ENCODE results near the gene URI1.

URI1 gene

DNA sequence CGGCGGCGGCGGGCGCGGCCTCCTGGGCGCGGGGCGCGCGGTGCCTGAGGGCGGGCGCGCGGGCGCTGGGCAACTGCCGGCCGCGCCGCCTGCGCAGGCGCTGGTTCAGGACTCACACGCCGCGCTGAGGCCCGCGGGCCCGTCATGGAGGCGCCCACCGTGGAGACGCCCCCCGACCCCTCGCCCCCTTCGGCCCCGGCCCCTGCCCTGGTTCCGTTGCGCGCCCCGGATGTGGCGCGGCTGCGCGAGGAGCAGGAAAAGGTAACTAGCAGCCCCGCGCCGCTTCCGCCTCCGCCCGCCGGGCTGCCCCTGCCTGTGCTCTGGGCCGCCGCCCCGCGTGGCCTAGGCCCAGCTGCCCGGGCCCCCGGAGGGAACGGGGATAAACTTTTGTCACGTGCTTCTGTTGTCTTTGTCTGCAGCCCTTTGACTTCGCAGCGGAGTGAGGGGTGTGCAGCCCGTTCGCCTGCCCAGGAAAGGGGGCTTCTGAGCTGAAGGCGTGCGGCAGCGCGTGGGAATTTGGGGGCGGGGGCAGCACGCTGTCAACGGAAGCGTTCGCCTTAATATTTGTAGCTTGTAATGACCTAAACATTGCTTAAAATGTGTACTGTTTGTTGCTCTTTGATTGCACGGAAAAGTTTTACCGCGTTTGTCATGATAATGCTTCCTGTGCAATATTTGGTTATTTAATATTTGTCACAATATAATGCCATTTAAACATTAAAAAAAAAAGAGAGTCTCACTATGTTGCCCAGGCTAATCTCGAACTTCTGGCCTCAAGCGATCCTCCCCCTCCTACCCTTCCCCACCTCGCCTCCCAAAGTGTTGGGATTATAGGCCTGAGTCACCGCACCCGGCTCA is 594 bp downstream of the URI1 start (continued):
- TF ChIP-seq, protein P1, sequence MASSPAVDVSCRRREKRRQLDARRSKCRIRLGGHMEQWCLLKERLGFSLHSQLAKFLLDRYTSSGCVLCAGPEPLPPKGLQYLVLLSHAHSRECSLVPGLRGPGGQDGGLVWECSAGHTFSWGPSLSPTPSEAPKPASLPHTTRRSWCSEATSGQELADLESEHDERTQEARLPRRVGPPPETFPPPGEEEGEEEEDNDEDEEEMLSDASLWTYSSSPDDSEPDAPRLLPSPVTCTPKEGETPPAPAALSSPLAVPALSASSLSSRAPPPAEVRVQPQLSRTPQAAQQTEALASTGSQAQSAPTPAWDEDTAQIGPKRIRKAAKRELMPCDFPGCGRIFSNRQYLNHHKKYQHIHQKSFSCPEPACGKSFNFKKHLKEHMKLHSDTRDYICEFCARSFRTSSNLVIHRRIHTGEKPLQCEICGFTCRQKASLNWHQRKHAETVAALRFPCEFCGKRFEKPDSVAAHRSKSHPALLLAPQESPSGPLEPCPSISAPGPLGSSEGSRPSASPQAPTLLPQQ (tag by site-specific recombination; IDR thresholded peaks at IDR 0.05), result peak; percentile 72
- no peak for TF ChIP-seq ZNF514 (tag by site-specific recombination; IDR thresholded peaks at IDR 0.05)
- no peak for TF ChIP-seq ZNF677 (tag by site-specific recombination; IDR thresholded peaks at IDR 0.05)
- TF ChIP-seq ZNF768 (tag by site-specific recombination; IDR thresholded peaks at IDR 0.05), result no peak
- 0 out of 2 replicates have a peak, but pooled peaks have one; percentile 42 for TF ChIP-seq ZNF19 (tag by site-specific recombination; IDR thresholded peaks at IDR 0.05; ENCODE audit: low read depth)
- peak; percentile 82 for TF ChIP-seq ZIC2 (tag by site-specific recombination; IDR thresholded peaks at IDR 0.05)
- no peak for TF ChIP-seq ZNF140 (tag by site-specific recombination; IDR thresholded peaks at IDR 0.05)
- peak; percentile 87 for TF ChIP-seq ZNF501 (tag by site-specific recombination; IDR thresholded peaks at IDR 0.05)
- no peak for TF ChIP-seq ZFP41 (tag by site-specific recombination; IDR thresholded peaks at IDR 0.05; ENCODE audit: borderline replicate concordance)
- TF ChIP-seq GFI1B (tag by site-specific recombination; IDR thresholded peaks at IDR 0.05), result no peak
- no peak for TF ChIP-seq ZNF10 (tag by site-specific recombination; IDR thresholded peaks at IDR 0.05)
- TF ChIP-seq ZNF621 (tag by site-specific recombination; IDR thresholded peaks at IDR 0.05), result no peak
- TF ChIP-seq ZNF426 (tag by site-specific recombination; IDR thresholded peaks at IDR 0.05), result no peak
- TF ChIP-seq, protein P2, sequence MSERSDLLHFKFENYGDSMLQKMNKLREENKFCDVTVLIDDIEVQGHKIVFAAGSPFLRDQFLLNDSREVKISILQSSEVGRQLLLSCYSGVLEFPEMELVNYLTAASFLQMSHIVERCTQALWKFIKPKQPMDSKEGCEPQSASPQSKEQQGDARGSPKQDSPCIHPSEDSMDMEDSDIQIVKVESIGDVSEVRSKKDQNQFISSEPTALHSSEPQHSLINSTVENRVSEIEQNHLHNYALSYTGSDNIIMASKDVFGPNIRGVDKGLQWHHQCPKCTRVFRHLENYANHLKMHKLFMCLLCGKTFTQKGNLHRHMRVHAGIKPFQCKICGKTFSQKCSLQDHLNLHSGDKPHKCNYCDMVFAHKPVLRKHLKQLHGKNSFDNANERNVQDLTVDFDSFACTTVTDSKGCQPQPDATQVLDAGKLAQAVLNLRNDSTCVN (tag by site-specific recombination; optimal IDR thresholded peaks at IDR 0.05), result peak; percentile 90
- no peak; the same call in 1 of the 2 replicates for TF ChIP-seq ZNF623 (tag by site-specific recombination; IDR thresholded peaks at IDR 0.05)
- no peak for TF ChIP-seq ZNF473 (tag by site-specific recombination; IDR thresholded peaks at IDR 0.05)
- TF ChIP-seq, protein P3, sequence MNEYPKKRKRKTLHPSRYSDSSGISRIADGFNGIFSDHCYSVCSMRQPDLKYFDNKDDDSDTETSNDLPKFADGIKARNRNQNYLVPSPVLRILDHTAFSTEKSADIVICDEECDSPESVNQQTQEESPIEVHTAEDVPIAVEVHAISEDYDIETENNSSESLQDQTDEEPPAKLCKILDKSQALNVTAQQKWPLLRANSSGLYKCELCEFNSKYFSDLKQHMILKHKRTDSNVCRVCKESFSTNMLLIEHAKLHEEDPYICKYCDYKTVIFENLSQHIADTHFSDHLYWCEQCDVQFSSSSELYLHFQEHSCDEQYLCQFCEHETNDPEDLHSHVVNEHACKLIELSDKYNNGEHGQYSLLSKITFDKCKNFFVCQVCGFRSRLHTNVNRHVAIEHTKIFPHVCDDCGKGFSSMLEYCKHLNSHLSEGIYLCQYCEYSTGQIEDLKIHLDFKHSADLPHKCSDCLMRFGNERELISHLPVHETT (tag by site-specific recombination; IDR thresholded peaks at IDR 0.05), result peak; percentile 71; the same call in 1 of the 2 replicates
- no peak for TF ChIP-seq ZNF214 (tag by site-specific recombination; IDR thresholded peaks at IDR 0.05; ENCODE audit: borderline replicate concordance)
- no peak for TF ChIP-seq ZNF157 (tag by site-specific recombination; IDR thresholded peaks at IDR 0.05)
- TF ChIP-seq, protein P4, sequence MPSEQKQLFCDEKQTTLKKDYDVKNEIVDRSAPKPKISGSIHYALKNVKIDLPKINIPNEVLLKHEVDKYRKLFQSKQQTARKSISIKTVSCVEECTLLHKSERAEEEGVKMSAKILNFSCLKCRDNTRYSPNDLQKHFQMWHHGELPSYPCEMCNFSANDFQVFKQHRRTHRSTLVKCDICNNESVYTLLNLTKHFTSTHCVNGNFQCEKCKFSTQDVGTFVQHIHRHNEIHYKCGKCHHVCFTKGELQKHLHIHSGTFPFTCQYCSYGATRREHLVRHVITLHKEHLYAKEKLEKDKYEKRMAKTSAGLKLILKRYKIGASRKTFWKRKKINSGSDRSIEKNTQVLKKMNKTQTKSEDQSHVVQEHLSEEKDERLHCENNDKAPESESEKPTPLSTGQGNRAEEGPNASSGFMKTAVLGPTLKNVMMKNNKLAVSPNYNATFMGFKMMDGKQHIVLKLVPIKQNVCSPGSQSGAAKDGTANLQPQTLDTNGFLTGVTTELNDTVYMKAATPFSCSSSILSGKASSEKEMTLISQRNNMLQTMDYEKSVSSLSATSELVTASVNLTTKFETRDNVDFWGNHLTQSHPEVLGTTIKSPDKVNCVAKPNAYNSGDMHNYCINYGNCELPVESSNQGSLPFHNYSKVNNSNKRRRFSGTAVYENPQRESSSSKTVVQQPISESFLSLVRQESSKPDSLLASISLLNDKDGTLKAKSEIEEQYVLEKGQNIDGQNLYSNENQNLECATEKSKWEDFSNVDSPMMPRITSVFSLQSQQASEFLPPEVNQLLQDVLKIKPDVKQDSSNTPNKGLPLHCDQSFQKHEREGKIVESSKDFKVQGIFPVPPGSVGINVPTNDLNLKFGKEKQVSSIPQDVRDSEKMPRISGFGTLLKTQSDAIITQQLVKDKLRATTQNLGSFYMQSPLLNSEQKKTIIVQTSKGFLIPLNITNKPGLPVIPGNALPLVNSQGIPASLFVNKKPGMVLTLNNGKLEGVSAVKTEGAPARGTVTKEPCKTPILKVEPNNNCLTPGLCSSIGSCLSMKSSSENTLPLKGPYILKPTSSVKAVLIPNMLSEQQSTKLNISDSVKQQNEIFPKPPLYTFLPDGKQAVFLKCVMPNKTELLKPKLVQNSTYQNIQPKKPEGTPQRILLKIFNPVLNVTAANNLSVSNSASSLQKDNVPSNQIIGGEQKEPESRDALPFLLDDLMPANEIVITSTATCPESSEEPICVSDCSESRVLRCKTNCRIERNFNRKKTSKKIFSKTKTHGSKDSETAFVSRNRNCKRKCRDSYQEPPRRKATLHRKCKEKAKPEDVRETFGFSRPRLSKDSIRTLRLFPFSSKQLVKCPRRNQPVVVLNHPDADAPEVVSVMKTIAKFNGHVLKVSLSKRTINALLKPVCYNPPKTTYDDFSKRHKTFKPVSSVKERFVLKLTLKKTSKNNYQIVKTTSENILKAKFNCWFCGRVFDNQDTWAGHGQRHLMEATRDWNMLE (tag by site-specific recombination; conservative IDR thresholded peaks at IDR 0.05; ENCODE audit: low read depth), result no peak
- peak; percentile 80; the same call in 1 of the 2 replicates for TF ChIP-seq ZNF324 (tag by site-specific recombination; IDR thresholded peaks at IDR 0.05)
- peak; percentile 37; the same call in 1 of the 2 replicates for TF ChIP-seq BCL11A (tag by site-specific recombination; IDR thresholded peaks at IDR 0.05; ENCODE audit: low read depth)
- peak; percentile 89 for TF ChIP-seq ZNF660 (tag by site-specific recombination; IDR thresholded peaks at IDR 0.05)
- no peak for TF ChIP-seq GLI4 (tag by site-specific recombination; IDR thresholded peaks at IDR 0.05)
- TF ChIP-seq, protein P5, sequence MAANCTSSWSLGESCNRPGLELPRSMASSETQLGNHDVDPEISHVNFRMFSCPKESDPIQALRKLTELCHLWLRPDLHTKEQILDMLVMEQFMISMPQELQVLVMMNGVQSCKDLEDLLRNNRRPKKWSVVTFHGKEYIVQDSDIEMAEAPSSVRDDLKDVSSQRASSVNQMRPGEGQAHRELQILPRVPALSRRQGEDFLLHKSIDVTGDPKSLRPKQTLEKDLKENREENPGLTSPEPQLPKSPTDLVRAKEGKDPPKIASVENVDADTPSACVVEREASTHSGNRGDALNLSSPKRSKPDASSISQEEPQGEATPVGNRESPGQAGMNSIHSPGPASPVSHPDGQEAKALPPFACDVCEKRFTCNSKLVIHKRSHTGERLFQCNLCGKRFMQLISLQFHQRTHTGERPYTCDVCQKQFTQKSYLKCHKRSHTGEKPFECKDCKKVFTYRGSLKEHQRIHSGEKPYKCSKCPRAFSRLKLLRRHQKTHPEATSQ (tag by site-specific recombination; IDR thresholded peaks at IDR 0.05), result peak; percentile 91

Measured in HEK293 (cell line).